Naive thymus-derived CD4-positive, alpha-beta T cell (primary cell): Measurements from ENCODE around the gene THBD. TPM values are rescaled to one million over a fixed set of nuclear protein-coding genes. Genes with fewer than 3 reads are reported as not detected.

Experiments used
- ATAC-seq: fragments of 150-1000 bp; cut with Tn5 transposase; 2 replicates; pipeline ENCODE4 v1.10.0; 2021; ENCODE audit warnings: mild to moderate bottlenecking, moderate library complexity
- CTCF ChIA-PET: fragments of 350-600 bp; sonication (Branson Sonifier 250); formaldehyde crosslinking; loops from one replicate; lab custom pipeline; 2021; ENCODE audit warnings: antibody characterized with exemption; lab: Charles Lee
- POLR2A ChIA-PET: fragments of 350-600 bp; sonication (Branson Sonifier 250); formaldehyde crosslinking; loops from one replicate; lab custom pipeline; 2021; ENCODE audit warnings: antibody characterized with exemption, inconsistent platforms; lab: Charles Lee
- DNase-seq, 9 donors: peaks; one replicate each; pipeline versions ENCODE4 v3.0.0 to v3.0.0-alpha.2; 2020 to 2022; ENCODE audit warnings: mixed read lengths in 1 of 9
- H3K27ac ChIP-seq: one replicate; pipeline ENCODE4 v1.7.0; 2013; ENCODE audit warnings: mild to moderate bottlenecking, low read depth, low read length, moderate library complexity
- H3K27me3 ChIP-seq, 2 donors: one replicate each; pipeline ENCODE4 v1.7.0; 2013; ENCODE audit warnings: low read length in 2 of 2, mild to moderate bottlenecking in 2 of 2, moderate library complexity in 2 of 2; ENCODE audit not compliant: control insufficient read depth in 2 of 2, insufficient read depth in 2 of 2
- H3K36me3 ChIP-seq, 3 experiments: 1 replicate in 2 of 3; 2 replicates in 1 of 3; pipeline ENCODE4 v1.7.0; 2013; ENCODE audit warnings: low read length in 3 of 3, mild to moderate bottlenecking in 3 of 3, moderate library complexity in 1 of 3; ENCODE audit not compliant: insufficient read depth in 3 of 3, control insufficient read depth in 2 of 3
- H3K4me1 ChIP-seq, 2 donors: one replicate each; pipeline ENCODE4 v1.7.0; 2013; ENCODE audit warnings: low read length in 2 of 2, mild to moderate bottlenecking in 2 of 2, moderate library complexity in 1 of 2; ENCODE audit not compliant: control insufficient read depth in 2 of 2, insufficient read depth in 2 of 2
- H3K4me3 ChIP-seq: 2 replicates; pipeline ENCODE4 v1.7.0; 2013; ENCODE audit warnings: mild to moderate bottlenecking, low read length
- H3K9me3 ChIP-seq, 3 experiments: 1 replicate in 2 of 3; 2 replicates in 1 of 3; pipeline ENCODE4 v1.7.0; 2013; ENCODE audit warnings: low read length in 3 of 3; ENCODE audit not compliant: control insufficient read depth in 2 of 3
- H3K27ac Mint-ChIP-seq, 9 donors: one replicate each; pipeline ENCODE4 v1.8.0; 2020 to 2022; ENCODE audit warnings: mixed read lengths in 9 of 9, mild to moderate bottlenecking in 8 of 9, moderate library complexity in 5 of 9, inconsistent platforms in 2 of 9
- H3K27me3 Mint-ChIP-seq, 5 donors: one replicate each; pipeline ENCODE4 v1.8.0; 2021 to 2022; ENCODE audit warnings: mixed read lengths in 5 of 5, mild to moderate bottlenecking in 1 of 5
- H3K36me3 Mint-ChIP-seq, 5 donors: one replicate each; pipeline ENCODE4 v1.8.0; 2020 to 2022; ENCODE audit warnings: mixed read lengths in 5 of 5, mild to moderate bottlenecking in 3 of 5, inconsistent platforms in 1 of 5
- H3K4me1 Mint-ChIP-seq, 7 donors: one replicate each; pipeline ENCODE4 v1.8.0; 2020 to 2022; ENCODE audit warnings: mixed read lengths in 7 of 7, mild to moderate bottlenecking in 3 of 7, inconsistent platforms in 1 of 7
- H3K4me3 Mint-ChIP-seq, 10 donors: one replicate each; pipeline ENCODE4 v1.8.0; 2020 to 2022; ENCODE audit warnings: mild to moderate bottlenecking in 10 of 10, mixed read lengths in 10 of 10, moderate library complexity in 6 of 10, inconsistent platforms in 2 of 10
- H3K9me3 Mint-ChIP-seq, 11 donors: one replicate each; pipeline ENCODE4 v1.8.0; 2020 to 2022; ENCODE audit warnings: mixed read lengths in 11 of 11, mild to moderate bottlenecking in 4 of 11, inconsistent platforms in 1 of 11, moderate library complexity in 1 of 11
- intact Hi-C, 2 donors: fragments of 100-400 bp; cut with micrococcal nuclease; formaldehyde crosslinking; loops; one replicate each; pipeline ENCODE4 v1.15.1; 2023
- polyA plus RNA-seq, 2 donors: library from polyadenylated mRNA; unstranded; fragments of 300-500 nt; fragmentation: Illumina TruSeq; gene quantifications; one replicate each; pipeline ENCODE4 v1.2.3, GENCODE V29; 2021
- total RNA-seq, 6 experiments: library from RNA in 5 of 6; stranded (reverse) in 5 of 6; gene quantifications; 1 replicate in 5 of 6; 2 replicates in 1 of 6; pipeline ENCODE4 v1.2.3 and lab custom pipeline; 2021 to 2026

The THBD gene
- total and polyA plus RNA-seq, 7 experiments from 2014 or later, result 0.54 to 14.6 (median 4.2) TPM; not detected in 3

GRCh38 chr20:23039885-23040508, 9.5 kb downstream of the THBD start:
- Mint-ChIP-seq H3K4me3 (no peak overlapping the region), H3K27me3 (peaks cover 29 to 56% (median 32%) of the 10 kb centered on the region in 5 donors), H3K36me3 (no peaks in the 10 kb centered on the region), H3K4me1 (peaks cover 0 to 3% (median 0%) of the 10 kb centered on the region in 7 donors), H3K9me3 (no peaks in the 10 kb centered on the region), H3K27ac (no peak overlapping the region)
- Histone ChIP-seq H3K9me3 (no peaks in the 10 kb centered on the region), H3K27me3 (peaks cover 0 to 3% of the 10 kb centered on the region in 2 donors), H3K4me1 (no peaks in the 10 kb centered on the region), H3K27ac (no peak overlapping the region), H3K36me3 (no peaks in the 10 kb centered on the region), H3K4me3 (no peak overlapping the region)
- DNase-seq, result no peak
- no peak for ATAC-seq
- CTCF ChIA-PET, result no interaction called here
- POLR2A ChIA-PET, result no interaction called here
- intact Hi-C loops, result no loop called here

- ChIA-PET CTCF (no interaction called here), POLR2A (no interaction called here)
- no peaks in the 10 kb centered on the region for H3K9me3 Mint-ChIP-seq
- intact Hi-C loops, result no loop called here
- Histone ChIP-seq H3K4me1 (no peaks in the 10 kb centered on the region), H3K27ac (no peak overlapping the region), H3K4me3 (no peak overlapping the region), H3K9me3 (no peaks in the 10 kb centered on the region), H3K27me3 (peaks cover 0 to 3% of the 10 kb centered on the region in 2 donors), H3K36me3 (no peaks in the 10 kb centered on the region)
- peaks cover 0 to 3% (median 0%) of the 10 kb centered on the region in 7 donors for H3K4me1 Mint-ChIP-seq
- H3K27ac Mint-ChIP-seq, result no peak overlapping the region
- no peaks in the 10 kb centered on the region for H3K36me3 Mint-ChIP-seq
- DNase-seq (no peak), ATAC-seq (no peak)
- no peak overlapping the region for H3K4me3 Mint-ChIP-seq
- H3K27me3 Mint-ChIP-seq, result peaks cover 25 to 55% (median 30%) of the 10 kb centered on the region in 5 donors
Observed at GRCh38 chr20:23039136-23039875, 10.2 kb downstream of the THBD start.

DNA sequence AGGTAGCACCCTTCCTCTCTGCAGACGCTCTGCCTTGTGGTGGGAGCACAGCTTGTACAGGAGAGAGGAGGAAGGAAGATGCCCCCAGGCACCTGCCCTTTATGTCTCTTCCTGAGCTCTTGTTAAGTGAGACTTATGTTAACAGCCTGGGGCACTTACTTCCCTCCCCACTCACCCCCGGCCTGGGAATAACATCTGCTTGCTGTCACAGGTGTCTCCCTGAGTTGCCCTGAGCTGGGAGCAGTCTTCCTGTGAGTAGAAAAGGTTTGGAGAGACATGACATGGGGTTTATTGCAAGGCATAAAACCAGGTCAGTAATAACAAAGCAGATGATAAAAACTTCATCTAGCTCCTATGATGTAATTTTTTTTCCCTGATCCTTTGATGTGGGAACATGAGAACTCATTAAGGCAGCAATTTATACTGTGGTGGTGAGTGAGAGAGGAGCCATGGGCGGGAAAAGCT, 12.4 kb downstream of the THBD start:
- no peaks in the 10 kb centered on the region for H3K36me3 Mint-ChIP-seq
- ChIA-PET POLR2A (no interaction called here), CTCF (no interaction called here)
- H3K27me3 Mint-ChIP-seq, result peaks cover 22 to 62% (median 27%) of the 10 kb centered on the region in 5 donors
- no peak overlapping the region for H3K27ac ChIP-seq
- no peak for DNase-seq
- no peaks in the 10 kb centered on the region for H3K4me1 Mint-ChIP-seq
- no peaks in the 10 kb centered on the region for H3K9me3 ChIP-seq
- H3K9me3 Mint-ChIP-seq, result no peaks in the 10 kb centered on the region
- intact Hi-C loops, result no loop called here
- H3K4me3 ChIP-seq, result no peak overlapping the region
- no peak overlapping the region for H3K4me3 Mint-ChIP-seq
- peaks cover 0 to 3% of the 10 kb centered on the region in 2 donors for H3K27me3 ChIP-seq
- no peak for ATAC-seq
- no peaks in the 10 kb centered on the region for H3K36me3 ChIP-seq
- no peak overlapping the region for H3K27ac Mint-ChIP-seq
- no peaks in the 10 kb centered on the region for H3K4me1 ChIP-seq

- peaks cover 0 to 3% of the 10 kb centered on the region in 2 donors for H3K27me3 ChIP-seq
- Mint-ChIP-seq H3K27ac (peak overlapping the region in 1 of 9 donors; percentile 25), H3K27me3 (peaks cover 20 to 62% (median 28%) of the 10 kb centered on the region in 5 donors), H3K4me1 (no peaks in the 10 kb centered on the region), H3K9me3 (no peaks in the 10 kb centered on the region), H3K36me3 (no peaks in the 10 kb centered on the region), H3K4me3 (no peak overlapping the region)
- H3K4me1 ChIP-seq, result no peaks in the 10 kb centered on the region
- H3K4me3 ChIP-seq, result no peak overlapping the region
- H3K36me3 ChIP-seq, result no peaks in the 10 kb centered on the region
- ChIA-PET CTCF (no interaction called here), POLR2A (no interaction called here)
- H3K9me3 ChIP-seq, result no peaks in the 10 kb centered on the region
- DNase-seq (no peak), ATAC-seq (no peak)
- H3K27ac ChIP-seq, result no peak overlapping the region
- intact Hi-C loops, result no loop called here
Observed at GRCh38 chr20:23036371-23036770, 13.1 kb downstream of the THBD start.

GRCh38 chr20:23035731-23036130, 13.7 kb downstream of the THBD start:
- H3K36me3 Mint-ChIP-seq, result no peaks in the 10 kb centered on the region
- H3K9me3 Mint-ChIP-seq, result no peaks in the 10 kb centered on the region
- H3K4me3 ChIP-seq, result no peak overlapping the region
- H3K27ac ChIP-seq, result no peak overlapping the region
- intact Hi-C loops, result no loop called here
- no peaks in the 10 kb centered on the region for H3K9me3 ChIP-seq
- ChIA-PET POLR2A (no interaction called here), CTCF (no interaction called here)
- H3K4me1 ChIP-seq, result no peaks in the 10 kb centered on the region
- H3K4me1 Mint-ChIP-seq, result no peaks in the 10 kb centered on the region
- H3K4me3 Mint-ChIP-seq, result no peak overlapping the region
- DNase-seq, result no peak
- no peak for ATAC-seq
- no peaks in the 10 kb centered on the region for H3K36me3 ChIP-seq
- H3K27me3 ChIP-seq, result peaks cover 0 to 3% of the 10 kb centered on the region in 2 donors
- H3K27me3 Mint-ChIP-seq, result peaks cover 19 to 59% (median 30%) of the 10 kb centered on the region in 5 donors
- H3K27ac Mint-ChIP-seq, result no peak overlapping the region

- H3K4me3 ChIP-seq, result no peak within 1 kb of the TSS
- no peaks in the 10 kb centered on the region for H3K4me1 ChIP-seq
- no peaks in the 10 kb centered on the region for H3K9me3 ChIP-seq
- Mint-ChIP-seq H3K27ac (no peak within 1 kb of the TSS), H3K4me1 (no peaks in the 10 kb centered on the region), H3K4me3 (no peak within 1 kb of the TSS), H3K9me3 (no peaks in the 10 kb centered on the region), H3K36me3 (no peaks in the 10 kb centered on the region), H3K27me3 (peaks cover 16 to 54% (median 28%) of the 10 kb centered on the region in 5 donors)
- intact Hi-C loops, result no loop called here
- peaks cover 0 to 3% of the 10 kb centered on the region in 2 donors for H3K27me3 ChIP-seq
- ChIA-PET POLR2A (no interaction called here), CTCF (no interaction called here)
- DNase-seq (no peak), ATAC-seq (no peak)
- no peaks in the 10 kb centered on the region for H3K36me3 ChIP-seq
- no peak within 1 kb of the TSS for H3K27ac ChIP-seq
Observed at GRCh38 chr20:23034721-23035671, 14.5 kb downstream of the THBD start, which contains the start of gene SSTR4. TSS of gene SSTR4 (plus strand) at chr20:23035312. CDS start at chr20:23035484, 172 bp downstream.
